GM12872 (cell line): ENCODE results near the gene GTPBP1.

Source experiments
- CTCF ChIP-seq: IDR thresholded peaks from 3 replicates; pipeline ENCODE4 v1.5.1; 2011; ENCODE audit warnings: low read depth, mild to moderate bottlenecking, low read length, moderate library complexity; ENCODE audit not compliant: insufficient read depth

Gene GTPBP1

GRCh38 chr22:38733329-38733723 is 27.6 kb downstream of the GTPBP1 start:
- TF ChIP-seq CTCF = peak; percentile 86

- no peak for TF ChIP-seq CTCF
These were observed 28.1 kb downstream of the GTPBP1 start for GRCh38 chr22:38733724-38734381.

GRCh38 chr22:38734421-38735100 is 28.8 kb downstream of the GTPBP1 start:
- no peak; the same call in 2 of the 3 replicates for TF ChIP-seq CTCF

GRCh38 chr22:38735126-38735464 is 29.4 kb downstream of the GTPBP1 start:
- no peak for TF ChIP-seq CTCF

- no peak for TF ChIP-seq CTCF
These were observed 29.9 kb downstream of the GTPBP1 start for GRCh38 chr22:38735465-38736256.

GRCh38 chr22:38736257-38736570 is 30.5 kb downstream of the GTPBP1 start:
- no peak for TF ChIP-seq CTCF

- TF ChIP-seq CTCF = no peak
These were observed 31.7 kb downstream of the GTPBP1 start for GRCh38 chr22:38737302-38738060.
